ENCODE results near the gene GATAD2A. TPM values are rescaled to one million over a fixed set of nuclear protein-coding genes. Genes with fewer than 3 reads are reported as not detected.
A peak's percentile ranks its signal among the peaks of the same experiment; 100 is the strongest.

Gene GATAD2A
- total and polyA plus RNA-seq, 7 donors, result 18.5 to 138 (median 30.2) TPM

DNA sequence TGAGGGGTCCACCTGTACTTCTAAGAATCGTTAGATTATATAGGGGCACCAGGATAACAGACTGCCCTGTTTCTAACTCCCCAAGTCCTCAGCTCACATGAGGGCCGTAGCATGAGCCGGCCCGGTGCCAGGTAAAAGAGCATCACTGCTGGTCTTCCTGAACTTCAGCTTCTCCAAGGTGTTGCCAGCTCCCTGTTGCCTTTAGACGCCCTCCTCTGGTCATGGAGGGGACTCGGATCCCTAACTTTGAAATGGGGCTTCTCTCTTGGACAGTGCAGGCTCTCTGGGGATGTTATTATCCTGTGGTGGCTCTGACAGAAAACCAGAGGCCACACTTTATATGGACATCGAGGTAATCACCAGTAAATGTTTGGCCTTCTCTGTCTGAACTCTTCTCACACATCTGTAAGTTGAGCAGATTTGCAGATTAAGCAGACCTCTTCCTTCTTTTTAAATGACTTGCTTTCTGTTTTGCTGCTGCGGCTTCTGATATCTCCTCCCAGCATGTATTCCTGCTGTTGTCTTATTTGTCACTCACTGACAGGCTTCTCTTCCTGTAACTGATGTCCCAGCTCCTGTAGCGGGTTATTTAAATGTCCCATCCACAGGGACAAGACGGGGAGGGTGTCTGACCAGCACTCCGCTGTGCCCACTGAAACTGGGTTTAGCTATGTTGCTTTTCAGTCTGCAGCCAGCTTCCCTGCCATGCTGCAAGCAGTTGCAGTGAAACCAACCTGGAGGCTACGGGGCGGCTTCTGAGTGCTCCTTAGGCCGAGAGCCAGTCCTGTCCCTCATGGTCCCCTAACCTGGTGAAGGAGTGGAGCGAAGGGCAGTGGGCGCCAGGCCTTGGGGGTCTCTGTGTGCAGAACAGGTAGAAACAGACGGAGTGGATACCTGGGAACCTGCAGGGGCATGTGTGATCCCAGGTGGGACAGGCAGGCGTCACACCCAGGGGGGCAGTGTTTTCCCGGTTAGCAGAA lies 70.7 kb downstream of the GATAD2A start:
- DNase-seq, result no peak
- Histone ChIP-seq H3K27ac (no peak overlapping the region), H3K4me1 (peaks cover 0 to 10% (median 4%) of the 10 kb centered on the region in 4 donors), H3K27me3 (no peaks in the 10 kb centered on the region), H3K9me3 (no peaks in the 10 kb centered on the region), H3K36me3 (no peaks in the 10 kb centered on the region), H3K4me3 (no peak overlapping the region)
- WGBS, 2 donors, result 74 to 77% methylated on average over 19 of the region's 19 CpGs
- TF ChIP-seq, protein P1, sequence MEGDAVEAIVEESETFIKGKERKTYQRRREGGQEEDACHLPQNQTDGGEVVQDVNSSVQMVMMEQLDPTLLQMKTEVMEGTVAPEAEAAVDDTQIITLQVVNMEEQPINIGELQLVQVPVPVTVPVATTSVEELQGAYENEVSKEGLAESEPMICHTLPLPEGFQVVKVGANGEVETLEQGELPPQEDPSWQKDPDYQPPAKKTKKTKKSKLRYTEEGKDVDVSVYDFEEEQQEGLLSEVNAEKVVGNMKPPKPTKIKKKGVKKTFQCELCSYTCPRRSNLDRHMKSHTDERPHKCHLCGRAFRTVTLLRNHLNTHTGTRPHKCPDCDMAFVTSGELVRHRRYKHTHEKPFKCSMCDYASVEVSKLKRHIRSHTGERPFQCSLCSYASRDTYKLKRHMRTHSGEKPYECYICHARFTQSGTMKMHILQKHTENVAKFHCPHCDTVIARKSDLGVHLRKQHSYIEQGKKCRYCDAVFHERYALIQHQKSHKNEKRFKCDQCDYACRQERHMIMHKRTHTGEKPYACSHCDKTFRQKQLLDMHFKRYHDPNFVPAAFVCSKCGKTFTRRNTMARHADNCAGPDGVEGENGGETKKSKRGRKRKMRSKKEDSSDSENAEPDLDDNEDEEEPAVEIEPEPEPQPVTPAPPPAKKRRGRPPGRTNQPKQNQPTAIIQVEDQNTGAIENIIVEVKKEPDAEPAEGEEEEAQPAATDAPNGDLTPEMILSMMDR (IDR thresholded peaks at IDR 0.05), result peak in 1 of 4 experiments; percentile 10
- TF ChIP-seq EP300 (IDR thresholded peaks at IDR 0.05), result no peak
- no peak for TF ChIP-seq POLR2A (IDR thresholded peaks at IDR 0.05)
- TF ChIP-seq POLR2AphosphoS5 (IDR thresholded peaks at IDR 0.05), result no peak
- intact Hi-C loops (cut with DNase I), result no loop called here

DNA sequence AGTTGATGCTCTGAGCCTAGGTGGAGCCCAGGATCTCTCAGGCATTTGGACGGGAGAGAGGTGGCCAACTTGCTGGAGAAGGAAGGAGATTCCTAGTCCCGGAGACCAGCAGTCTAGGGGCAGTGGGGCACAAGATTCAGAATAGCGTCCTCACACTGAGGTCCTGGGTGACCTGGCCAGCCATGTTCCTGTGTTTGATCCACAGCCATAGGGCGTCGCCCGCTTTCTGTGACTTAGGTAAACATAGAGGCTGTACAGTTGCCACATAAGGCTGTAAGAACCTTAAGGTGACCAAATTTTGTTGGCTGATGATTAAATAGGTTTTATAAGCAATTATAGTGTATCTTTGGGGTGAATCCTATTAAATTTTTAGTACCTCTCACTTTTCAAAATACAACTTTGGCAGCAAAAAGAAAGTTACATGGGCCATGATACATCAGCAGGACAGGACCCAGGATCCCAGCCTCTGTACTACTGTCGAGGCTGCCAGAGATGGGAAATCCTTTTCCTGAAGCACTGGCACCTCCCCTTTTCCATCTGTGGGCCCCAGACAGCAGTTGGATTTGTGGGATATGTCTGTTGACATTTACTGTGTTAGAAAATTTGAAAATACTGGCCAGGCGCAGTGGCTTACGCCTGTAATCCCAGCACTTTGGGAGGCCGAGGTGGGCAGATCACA lies 72.4 kb downstream of the GATAD2A start:
- WGBS, 2 donors, result 40 to 72% methylated on average over 10 of the region's 10 CpGs
- Histone ChIP-seq H3K4me3 (no peak overlapping the region), H3K27me3 (no peaks in the 10 kb centered on the region), H3K36me3 (no peaks in the 10 kb centered on the region), H3K9me3 (no peaks in the 10 kb centered on the region), H3K4me1 (peaks cover 0 to 11% (median 4%) of the 10 kb centered on the region in 4 donors), H3K27ac (no peak overlapping the region)
- DNase-seq, result no peak
- TF ChIP-seq EP300 (IDR thresholded peaks at IDR 0.05), result no peak
- no peak for TF ChIP-seq POLR2A (IDR thresholded peaks at IDR 0.05)
- no peak for TF ChIP-seq POLR2AphosphoS5 (IDR thresholded peaks at IDR 0.05)
- TF ChIP-seq, protein P1 (IDR thresholded peaks at IDR 0.05), result no peak
- intact Hi-C loops (cut with DNase I), result no loop called here

DNA sequence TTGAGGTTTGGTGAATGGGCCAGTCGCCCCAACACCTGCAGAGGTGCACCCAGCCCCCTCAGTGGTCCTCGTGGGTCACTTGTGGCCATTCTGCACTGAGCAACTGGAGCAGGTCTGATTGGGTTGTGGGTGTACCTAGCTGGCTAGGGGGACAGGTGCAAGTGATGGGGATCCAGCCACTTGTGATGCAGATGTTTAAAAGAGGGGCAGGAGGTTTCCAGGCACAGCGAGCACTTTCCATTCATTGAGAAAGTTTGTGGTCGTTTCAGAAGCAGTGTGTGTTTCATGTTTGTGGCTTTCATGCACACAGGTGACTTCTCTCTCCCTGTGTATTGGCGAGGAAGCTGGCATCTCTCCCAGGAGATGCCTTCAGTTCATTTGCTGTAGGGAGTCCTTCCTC lies 75.2 kb downstream of the GATAD2A start:
- Histone ChIP-seq H3K4me1 (peaks cover 0 to 19% (median under 1%) of the 10 kb centered on the region in 4 donors), H3K36me3 (no peaks in the 10 kb centered on the region), H3K27ac (no peak overlapping the region), H3K27me3 (no peaks in the 10 kb centered on the region), H3K4me3 (no peak overlapping the region), H3K9me3 (no peaks in the 10 kb centered on the region)
- intact Hi-C loops (cut with DNase I), result no loop called here
- no peak for TF ChIP-seq EP300 (IDR thresholded peaks at IDR 0.05)
- no peak for TF ChIP-seq POLR2AphosphoS5 (IDR thresholded peaks at IDR 0.05)
- TF ChIP-seq, protein P1 (IDR thresholded peaks at IDR 0.05), result no peak
- no peak for TF ChIP-seq POLR2A (IDR thresholded peaks at IDR 0.05)
- 70 to 81% methylated on average over 5 of the region's 5 CpGs for WGBS, 2 donors
- DNase-seq, result no peak

DNA sequence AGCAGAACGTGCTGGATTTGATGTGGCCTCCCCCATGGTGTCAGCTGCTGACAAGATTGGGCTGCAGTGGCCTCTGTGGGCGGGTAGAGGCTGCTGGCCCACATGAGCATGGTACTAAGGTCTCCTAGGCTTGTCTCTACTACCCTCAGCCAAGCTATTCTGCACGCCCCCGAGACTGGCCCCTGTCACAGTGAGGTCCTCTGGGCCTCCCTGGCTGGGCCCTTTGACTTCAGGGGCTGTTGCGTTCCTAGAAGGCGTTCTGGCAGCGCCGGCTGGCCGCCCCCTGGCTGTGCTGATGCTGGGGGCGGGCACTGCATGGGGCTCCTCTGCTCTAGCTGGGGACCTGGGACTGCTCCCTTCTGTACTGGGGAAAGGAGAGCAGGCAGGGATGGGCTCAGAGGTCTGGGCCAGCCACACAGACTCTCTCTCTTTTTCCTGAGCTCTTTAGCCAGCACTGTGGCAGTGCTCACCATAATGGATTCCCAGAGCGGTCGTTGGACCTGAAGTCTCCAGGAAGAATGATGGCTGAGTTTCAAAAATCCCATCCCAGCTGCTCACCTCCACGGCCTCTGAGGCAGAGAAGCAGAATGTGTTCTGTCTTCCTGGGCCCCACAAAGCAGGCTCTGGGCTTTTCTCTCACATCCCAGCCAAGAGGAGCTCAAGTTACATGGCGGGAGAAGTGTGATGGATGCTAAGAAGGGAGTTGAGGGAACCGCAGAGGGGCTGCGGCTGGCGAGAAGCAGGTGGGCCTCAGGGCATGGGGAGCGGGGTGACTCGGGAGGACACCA lies 77.5 kb downstream of the GATAD2A start:
- Histone ChIP-seq H3K9me3 (no peaks in the 10 kb centered on the region), H3K27me3 (no peaks in the 10 kb centered on the region), H3K27ac (peak overlapping the region in 1 of 4 donors; percentile 40), H3K4me3 (no peak overlapping the region), H3K36me3 (no peaks in the 10 kb centered on the region), H3K4me1 (peaks cover 0 to 19% (median 4%) of the 10 kb centered on the region in 4 donors)
- TF ChIP-seq POLR2A (IDR thresholded peaks at IDR 0.05) (no peak), POLR2AphosphoS5 (IDR thresholded peaks at IDR 0.05) (no peak), EP300 (IDR thresholded peaks at IDR 0.05) (no peak)
- TF ChIP-seq, protein P1 (IDR thresholded peaks at IDR 0.05), result no peak
- 84 to 93% methylated on average over 19 of the region's 19 CpGs for WGBS, 2 donors
- intact Hi-C loops (cut with DNase I), result no loop called here
- no peak for DNase-seq

Data from sigmoid colon (tissue), 7 donors.